Fibroblast of peridontal ligament (primary cell): Measurements from ENCODE around the gene ANKRD13A.
"Not testable (repeated sequence)": the region's sequence is repeated elsewhere in the genome, so short reads cannot be mapped to it uniquely, and the experiment has no call there.

Source experiments
- DNase-seq: peaks from one replicate; pipeline ENCODE4 v3.0.0-alpha.2; 2010; ENCODE audit errors: extremely low read depth

The ANKRD13A gene

DNA sequence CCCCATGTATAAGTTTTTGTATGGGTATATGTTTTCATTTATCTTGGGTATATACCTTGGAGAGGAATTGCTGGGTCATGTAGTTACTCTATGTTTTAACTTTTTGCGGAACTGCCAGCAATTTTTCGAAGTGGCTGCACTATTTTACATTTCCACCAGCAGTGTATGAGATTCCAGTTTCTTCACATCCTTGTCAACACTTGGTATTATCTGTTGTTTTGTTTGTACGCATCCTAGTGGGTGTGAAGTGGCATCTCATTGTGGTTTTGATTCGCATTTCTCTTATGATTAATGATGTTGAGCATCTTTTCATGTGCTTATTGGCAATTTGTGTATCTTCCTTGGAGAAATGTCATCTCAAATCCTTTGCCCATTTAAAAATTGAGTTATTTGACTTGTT lies 6.9 kb downstream of the ANKRD13A start:
- DNase-seq = no peak

DNA sequence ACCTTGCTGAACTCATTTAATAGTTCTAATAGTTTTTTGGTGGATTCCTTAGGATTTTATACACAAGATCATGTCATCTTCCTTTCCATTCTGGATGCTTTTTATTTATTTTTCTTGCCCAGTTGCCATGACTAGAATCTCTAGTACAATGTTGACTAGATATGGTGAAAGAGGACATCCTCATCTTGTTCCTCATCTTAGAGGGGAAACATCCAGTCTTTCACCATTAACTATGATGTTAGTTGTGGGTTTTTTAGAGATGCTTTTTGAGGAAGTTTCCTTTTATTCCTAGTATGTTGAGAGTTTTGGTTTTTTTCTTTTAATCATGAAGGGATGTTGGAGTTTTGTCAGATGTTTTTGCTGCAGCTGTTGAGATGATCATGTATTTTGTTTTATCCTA lies 8.7 kb downstream of the ANKRD13A start:
- no peak for DNase-seq

DNA sequence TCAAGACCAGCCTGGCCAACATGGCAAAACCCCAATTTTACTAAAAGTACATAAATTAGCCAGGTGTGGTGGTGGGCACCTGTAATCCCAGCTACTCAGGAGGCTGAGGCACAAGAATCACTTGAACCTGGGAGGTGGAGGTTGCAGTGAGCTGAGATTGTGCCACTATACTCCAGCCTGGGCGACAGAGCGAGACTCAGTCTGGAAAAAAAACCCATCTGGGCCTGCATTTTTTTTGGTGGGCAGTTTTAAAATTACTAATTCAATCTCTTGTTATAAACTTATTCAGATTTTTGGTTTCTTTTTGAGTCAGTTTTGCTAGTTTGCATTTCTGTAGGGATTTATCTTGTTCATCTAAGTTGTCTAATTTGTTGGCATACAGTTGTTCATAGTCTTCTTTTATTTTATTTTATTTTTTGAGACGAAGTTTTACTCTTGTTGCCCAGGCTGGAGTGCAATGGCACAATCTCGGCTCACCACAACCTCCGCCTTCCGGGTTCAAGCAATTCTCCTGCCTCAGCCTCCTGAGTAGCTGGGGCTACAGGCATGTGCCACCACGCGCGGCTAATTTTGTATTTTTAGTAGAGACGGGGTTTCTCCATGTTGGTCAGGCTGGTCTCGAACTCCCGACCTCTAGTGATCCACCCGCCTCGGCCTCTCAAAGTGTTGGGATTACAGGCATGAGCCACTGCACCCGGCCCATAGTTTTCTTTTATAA lies 9.6 kb downstream of the ANKRD13A start:
- DNase-seq = not testable (repeated sequence)

DNA sequence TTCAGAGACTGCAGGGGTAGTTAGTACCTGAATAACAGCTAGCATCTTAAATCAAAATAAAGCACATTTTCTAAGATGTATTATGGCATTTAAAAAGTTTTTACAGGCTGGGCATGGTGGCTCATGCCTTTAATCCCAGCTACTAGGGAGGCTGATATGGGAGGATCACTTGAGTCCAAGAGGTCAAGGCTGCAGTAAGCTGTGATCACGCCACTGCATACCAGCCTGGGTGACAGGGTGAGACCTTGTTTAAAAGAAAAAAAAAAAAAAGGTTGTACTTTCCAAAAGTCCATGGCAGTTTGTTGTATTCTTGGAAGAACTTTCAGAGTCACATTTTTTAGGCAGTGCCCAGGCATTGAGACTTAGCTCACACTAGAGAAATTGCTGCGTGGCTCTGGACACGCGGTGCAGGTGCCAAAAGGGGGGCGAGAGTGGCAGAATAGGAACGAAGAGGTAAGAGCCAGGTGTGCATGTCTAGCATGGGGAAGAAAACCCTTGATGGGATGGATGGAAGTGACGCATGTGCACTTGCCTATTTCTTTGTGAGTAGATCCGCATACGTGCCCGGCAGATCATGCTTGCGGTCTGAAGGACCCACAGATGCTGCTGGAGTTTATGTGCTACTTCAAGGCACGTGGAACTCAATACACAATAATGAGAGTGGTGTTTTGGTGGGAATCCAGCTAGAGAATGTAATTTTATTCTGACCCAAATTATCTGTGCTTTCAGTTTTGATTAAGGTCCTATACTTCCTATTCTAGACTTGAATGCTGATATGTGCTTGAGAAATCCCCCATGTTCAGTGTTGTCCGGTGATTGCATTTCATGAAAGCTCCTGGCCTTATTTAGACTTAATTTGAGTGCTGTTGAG lies 11.9 kb downstream of the ANKRD13A start:
- no peak for DNase-seq

DNA sequence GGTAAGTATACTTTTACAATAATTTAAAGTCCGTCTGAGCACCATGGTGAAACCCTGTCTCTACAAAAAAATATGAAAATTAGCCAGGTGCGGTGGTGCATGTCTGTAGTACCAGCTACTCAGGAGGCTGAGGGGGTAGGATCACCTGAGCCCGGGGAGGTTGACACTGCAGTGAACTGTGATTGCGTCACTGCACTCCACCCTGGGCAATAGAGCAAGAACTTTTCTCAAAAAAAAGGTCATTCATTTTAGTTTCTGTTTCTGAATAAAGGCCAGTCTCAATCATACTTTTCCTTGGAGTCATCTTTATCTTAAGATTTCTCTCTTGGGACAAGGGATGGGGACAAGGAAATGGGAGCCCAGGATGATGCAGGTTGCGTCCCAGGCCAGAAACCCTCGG lies 12.9 kb downstream of the ANKRD13A start:
- DNase-seq = no peak

DNA sequence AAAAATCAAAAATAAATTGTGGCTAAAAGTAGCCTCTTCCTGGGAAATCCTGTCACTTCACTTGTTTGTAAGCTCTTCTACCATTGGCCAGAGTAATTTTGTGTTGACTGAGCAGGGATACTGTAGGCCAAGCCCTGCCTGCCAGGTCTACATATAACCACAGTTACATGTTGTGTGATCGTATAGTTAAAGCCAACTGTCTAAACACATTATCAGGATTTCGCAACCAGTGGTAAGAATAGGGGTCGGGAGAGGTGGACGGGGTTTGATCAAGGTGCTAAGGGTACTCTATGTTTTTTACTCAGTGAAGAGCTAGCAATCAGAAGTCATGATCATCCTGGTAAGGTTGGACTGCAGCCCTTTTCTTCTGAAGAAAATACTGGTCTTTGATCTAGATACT lies 13.4 kb downstream of the ANKRD13A start:
- no peak for DNase-seq

DNA sequence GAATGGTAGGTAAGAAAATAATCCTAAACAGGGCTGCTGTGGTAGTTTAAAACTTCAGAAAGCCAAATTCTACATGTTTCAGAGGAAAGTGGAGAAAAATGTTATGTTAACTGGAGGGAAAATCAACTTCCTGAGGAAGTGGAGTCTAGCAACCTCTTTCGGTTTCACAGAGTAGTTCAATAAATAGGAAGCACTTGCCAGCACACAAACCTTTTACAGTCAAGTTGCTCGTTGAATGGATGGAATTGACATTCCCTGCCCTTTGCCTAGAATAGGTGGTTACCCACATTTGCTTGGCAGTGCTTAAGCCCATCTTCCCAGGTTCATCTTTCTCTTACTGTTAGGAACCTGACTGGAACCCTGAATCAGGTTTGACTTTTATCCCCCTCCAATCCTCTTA lies 15.9 kb downstream of the ANKRD13A start:
- no peak for DNase-seq

DNA sequence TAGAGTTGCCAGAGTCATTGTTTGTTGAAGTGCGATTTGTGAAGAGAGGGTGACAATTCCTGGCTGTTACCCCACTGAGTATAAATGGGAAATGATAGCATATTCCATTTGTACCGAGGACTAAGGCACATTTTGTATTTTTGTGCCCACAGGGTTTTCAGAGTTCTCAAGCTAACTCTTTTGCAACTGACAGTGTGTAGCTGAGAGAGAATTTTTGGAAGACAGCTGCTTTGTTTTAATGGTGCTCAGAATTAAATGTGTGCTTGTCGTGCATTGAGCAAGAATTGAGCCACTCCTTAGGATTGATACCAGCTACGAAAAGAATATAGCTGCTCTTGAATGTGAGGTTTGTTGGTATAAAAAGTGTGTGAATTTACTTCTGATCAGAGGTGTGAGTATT lies 21.7 kb downstream of the ANKRD13A start:
- DNase-seq = no peak

DNA sequence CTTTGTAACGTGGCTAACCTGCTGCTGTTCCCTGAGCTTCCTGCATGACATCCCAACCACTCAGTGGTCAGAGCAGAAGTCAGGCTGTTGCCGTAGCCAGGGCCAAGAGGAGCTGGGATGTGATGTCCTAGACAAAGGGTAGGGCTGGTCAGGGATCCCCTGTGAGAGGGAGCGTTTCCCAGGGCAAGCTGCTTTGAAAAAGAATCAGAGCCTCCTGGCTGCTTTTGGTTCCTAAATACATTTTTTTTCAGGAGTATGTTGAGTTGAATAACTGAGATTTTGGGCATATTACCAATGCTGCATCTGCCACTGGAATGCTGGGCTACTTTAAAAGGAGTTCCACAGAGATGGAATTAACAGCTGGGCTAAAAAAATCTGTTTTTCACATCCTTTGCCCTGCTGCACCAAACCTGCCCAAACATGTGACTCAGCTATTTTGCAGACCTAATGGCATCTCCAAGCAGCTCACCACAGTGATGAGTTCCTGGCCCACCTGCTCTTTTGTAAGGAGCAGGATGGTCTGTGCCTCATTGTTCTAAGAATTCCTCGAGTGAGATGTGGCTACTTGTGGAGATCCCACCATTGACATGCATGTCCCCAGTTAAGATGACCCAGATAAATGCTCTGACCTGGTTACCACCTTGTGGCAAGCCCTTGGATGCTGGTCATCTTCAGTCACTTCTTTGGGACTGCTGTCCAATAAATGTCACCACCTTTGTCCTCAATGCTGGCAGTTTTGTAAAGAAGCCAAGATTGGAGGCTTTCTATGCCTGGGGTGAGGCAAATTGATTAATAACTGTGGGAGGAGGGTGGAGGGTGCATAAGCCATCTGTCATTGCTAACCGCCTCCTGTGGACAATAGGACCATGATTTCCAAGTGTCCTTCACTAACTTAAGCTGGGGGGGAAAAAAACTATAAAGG lies 24.1 kb downstream of the ANKRD13A start:
- peak; percentile 89 for DNase-seq

DNA sequence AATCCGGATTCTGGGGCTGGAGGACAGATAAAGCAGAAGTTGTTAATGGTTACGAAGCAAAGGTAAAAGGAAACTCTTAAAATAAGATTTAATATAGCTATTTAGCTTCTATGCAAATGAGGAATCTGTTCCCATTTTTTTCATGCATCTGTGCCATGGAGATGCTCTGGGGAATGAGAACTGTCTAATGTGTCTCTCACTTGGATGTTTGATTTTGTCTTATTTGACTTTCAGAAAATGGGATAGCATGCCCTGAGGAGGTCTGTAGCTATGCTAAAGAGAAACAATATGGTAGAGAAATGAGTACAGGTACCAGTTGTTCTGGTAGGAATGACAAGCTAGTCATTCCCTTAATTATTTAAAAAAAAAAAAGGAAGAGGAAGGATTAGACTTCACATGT lies 24.8 kb downstream of the ANKRD13A start:
- no peak for DNase-seq

DNA sequence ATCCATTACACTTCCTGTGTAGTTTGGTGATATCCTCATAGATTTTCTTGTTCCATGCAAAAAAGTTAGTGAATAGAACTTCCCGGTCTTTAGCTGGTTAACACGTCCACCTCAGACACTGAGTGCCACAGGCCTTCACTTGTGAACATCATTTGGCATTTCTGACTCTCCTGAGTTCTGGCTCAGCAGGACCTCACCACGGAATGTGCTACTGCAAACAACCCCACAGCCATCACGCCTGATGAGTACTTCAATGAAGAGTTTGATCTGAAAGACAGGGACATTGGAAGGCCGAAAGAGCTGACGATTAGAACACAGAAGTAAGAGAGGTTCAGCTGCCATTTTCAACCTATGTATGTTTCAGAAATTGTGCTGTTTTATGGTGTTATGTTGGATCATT lies 29.1 kb downstream of the ANKRD13A start:
- no peak for DNase-seq

DNA sequence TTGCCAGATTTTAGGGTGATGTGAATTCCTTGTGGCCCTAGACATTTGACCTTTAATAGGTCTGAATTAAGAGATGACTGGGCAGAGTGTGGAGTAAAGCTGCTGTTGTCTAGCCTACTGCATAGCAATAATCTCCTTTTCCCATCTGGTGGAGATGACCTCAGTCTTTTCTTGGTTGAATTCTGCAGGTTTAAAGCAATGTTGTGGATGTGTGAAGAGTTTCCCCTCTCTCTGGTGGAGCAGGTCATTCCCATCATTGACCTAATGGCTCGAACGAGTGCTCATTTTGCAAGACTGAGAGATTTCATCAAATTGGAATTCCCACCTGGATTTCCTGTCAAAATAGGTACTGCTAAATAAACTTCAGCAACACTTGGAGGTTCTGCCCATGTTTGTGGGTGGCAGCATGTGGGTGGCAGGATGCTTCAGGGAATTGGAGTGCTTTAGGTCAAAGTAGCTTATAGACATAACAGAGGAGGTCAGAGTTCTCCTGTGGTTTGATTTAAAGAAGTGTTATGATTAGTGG lies 30.1 kb downstream of the ANKRD13A start:
- DNase-seq = no peak

DNA sequence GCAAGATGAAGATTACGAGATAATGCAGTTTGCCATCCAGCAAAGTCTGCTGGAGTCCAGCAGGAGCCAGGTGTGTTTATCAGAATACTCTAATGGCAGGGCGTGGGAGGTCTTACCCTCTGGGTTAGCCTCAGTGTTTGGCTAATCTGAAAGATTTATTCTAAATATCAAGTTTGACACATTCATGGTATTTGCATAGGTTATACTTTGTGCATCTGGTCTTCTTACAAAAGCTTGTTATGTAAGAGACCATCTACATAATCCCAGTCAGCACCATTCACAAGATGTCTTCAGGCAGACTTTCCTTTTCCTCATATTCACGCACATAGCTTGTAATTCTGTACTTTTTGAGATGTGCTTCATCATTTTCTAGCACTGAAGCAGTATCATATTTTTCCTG lies 34.7 kb downstream of the ANKRD13A start:
- no peak for DNase-seq

DNA sequence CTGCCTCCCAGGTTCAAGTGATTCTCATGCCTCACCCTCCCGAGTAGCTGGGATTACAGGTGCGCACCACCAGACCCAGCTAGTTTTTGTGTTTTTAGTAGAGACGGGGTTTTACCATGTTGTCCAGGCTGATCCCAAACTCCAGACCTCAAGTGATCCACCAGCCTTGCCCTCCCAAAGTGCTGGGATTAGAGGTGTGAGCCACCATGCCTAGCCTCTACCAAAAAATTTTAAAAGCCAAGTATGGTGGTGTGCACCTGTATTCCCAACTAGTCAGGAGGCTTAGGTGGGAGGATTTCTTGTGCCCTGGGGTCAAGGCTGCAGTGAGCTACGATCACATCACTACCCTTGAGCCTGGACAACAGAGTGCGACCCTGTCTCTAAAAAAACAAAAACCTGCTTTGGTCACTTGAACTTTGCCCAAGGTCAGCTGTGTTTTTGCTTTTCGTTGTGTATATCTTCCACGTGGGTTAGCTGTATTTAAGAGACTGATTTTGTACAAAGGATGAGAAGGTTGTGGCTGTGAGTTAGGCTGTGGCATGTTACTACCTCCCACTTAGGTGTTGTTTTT lies 36.4 kb downstream of the ANKRD13A start:
- no peak for DNase-seq

DNA sequence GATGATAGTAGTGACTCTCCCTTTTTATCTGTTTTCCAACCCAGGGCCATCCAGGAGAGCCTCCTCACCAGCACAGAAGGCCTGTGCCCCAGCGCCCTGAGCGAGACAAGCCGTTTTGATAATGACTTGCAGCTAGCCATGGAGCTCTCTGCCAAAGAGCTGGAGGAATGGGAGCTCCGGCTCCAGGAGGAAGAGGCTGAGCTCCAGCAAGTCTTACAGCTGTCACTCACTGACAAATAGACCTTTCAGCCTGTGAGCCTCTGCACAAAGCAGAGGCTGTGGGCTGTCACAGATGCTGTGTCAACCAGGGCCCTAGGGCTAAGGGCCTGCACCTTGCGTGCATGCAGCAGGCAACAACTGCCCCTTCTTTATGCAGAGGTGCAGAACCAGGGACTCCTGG lies 38.1 kb downstream of the ANKRD13A start:
- no peak for DNase-seq

DNA sequence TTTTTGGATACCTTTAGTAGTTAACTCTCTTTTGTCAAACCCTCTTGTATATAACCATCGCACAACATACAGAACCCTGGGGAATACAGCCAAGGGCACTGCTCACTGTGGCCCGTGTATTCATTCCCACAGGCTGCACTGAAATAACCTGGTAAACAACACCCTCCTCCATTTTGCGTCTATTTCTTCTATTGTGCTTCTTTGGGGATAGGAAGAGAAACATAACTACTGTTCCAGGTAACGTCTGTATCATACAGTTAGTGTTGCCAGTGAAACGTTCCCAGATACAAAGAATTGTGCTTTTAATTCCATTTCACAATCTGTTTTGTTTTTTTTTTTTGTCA lies 39.5 kb downstream of the ANKRD13A start:
- no peak for DNase-seq

DNA sequence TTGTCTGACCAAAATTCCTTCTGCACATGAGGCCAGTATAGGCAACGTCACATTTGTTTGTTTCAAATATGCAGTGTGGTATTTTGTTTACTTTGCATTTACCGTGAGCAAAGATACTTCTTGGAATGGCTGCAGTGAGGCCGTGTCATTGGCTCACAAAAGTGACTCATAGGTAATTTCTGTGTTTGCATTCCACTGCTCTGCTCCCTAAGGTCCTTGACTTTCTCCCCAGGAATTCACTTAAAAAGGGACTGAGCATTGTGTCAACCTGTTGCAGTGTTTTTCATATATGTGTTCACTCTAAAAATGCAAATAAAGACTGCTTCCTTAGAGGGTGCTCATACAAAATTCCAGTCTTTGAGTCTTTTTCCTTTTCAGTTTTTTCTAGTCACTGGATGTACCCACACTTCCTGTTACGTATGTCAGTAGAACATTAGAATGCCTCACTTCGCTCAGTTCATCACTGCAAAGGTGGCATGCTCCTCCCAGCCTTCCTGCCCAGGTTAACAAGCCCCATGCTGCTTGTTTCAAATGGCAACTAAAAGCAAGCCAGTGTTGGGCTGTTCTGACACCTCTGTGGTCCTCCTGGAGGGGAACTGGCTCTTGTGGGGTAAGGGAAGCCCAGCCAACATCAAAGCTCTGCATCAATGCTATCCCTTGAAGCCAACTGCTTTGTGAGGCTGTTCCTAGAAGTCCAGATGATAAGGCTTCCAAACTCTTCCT lies 40.0 kb downstream of the ANKRD13A start:
- peak; percentile 97 for DNase-seq

DNA sequence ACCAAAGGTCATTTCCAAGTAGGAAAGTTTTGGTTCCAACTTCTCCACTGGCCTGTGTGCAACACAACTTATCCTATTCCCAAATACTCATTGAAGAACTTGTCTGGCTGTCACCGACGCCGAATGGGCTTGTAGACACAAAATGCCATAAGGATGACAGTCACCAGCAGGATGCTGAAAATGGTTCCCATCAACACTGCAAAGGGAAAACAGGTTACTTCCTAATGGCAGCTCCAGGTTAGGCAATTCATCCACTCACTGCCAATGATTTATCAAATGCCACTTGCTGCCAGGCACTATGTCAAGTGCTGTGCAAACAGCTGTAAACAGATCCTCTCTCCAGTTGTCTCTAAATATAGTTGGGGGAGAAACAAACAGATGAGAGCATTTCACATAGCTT lies 43.0 kb downstream of the ANKRD13A start:
- no peak for DNase-seq

DNA sequence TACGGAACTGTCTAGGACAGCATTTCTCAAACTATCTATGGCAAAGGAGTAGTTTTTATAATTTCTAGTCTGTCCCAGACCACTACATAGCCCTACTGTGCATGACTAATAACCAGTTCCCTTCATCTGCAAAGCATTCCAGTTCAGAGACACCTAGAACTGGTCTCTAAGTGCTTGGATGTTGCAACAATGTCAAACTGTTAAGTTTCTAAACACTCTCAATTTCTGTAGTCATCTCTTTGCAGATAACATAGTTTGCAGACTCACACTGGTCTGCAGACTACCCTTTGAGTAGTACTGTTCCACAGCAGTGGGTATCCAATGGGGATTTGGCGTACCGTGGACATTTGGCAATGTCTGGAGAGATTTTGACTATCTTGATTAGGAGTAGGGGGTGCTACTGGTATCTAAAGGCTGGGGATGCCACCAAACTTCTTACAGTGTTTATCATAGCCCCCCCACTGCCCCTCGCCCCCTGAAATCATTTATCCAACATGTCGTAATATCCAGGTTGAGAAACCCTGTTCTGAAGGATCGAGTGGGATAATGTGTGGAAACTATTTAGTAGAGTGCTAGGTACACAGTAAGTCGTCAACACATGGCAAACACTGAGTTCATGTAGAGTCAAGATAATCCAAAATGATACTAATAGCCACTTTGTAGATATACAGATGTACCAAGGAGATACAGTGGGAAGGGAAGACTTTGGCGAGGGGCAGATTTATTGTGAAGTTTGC lies 47.4 kb downstream of the ANKRD13A start:
- no peak for DNase-seq

DNA sequence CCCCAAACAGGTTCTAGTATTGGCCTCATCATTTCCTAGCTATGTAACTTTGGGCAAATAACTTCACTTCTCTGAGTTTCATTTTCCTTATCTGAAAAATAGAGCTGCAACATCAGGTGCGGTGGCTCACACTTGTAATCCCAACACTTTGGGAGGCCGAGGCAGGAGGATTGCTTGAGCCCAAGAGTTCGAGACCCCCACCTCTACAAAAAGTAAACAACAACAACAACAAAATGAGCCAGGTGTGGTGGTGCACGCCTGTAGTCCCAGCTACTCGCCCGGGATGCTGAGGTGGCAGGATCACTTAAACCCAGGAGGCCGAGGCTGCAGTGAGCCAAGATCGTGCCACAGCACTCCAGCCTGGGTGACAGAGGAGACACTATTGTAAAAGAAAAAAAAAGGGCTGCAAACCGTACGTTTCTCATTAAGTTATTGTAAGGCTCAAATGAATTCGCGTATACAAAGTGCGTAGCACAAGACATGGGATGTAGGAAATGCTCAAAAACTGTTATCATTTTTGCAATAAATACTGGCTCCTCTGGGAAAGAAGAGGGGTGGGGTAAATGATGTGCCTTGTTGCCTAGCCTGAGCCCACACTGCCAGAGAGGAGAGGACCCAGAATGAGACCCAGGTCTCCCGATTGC lies 48.2 kb downstream of the ANKRD13A start:
- no peak for DNase-seq
